ACHN (cell line): Measurements from ENCODE around the gene SCARB1.

Experiments used
- DNase-seq: peaks from one replicate; pipeline ENCODE4 v3.0.0-alpha.2; 2015
- in situ Hi-C: cut with HindIII; loops from 2 replicates; pipeline ENCODE4 v1.10.0; 2017; ENCODE audit warnings: low sequenced_read_pairs, low pct_ligation_motif_present, low pct_unique_long_range_greater_than_20kb

The SCARB1 gene

GRCh38 chr12:124848621-124849380 lies 14.9 kb downstream of the SCARB1 start:
- no peak for DNase-seq
- in situ Hi-C loops: no loop called here

- in situ Hi-C loops: no loop called here
- DNase-seq: no peak
These were observed 16.3 kb downstream of the SCARB1 start for GRCh38 chr12:124847113-124848074.

GRCh38 chr12:124844411-124845397 lies 19.0 kb downstream of the SCARB1 start:
- in situ Hi-C loops: no loop called here
- DNase-seq: no peak

- in situ Hi-C loops: no loop called here
- DNase-seq: no peak
These were observed 20.7 kb downstream of the SCARB1 start for GRCh38 chr12:124842800-124843510.

GRCh38 chr12:124842073-124842749 lies 21.5 kb downstream of the SCARB1 start:
- no peak for DNase-seq
- in situ Hi-C loops: no loop called here

GRCh38 chr12:124841558-124841945 lies 22.1 kb downstream of the SCARB1 start:
- DNase-seq: no peak
- in situ Hi-C loops: no loop called here

- DNase-seq: peak; percentile 73
- in situ Hi-C loops: no loop called here
These were observed 25.5 kb downstream of the SCARB1 start for GRCh38 chr12:124837958-124838803.

- DNase-seq: no peak
- in situ Hi-C loops: no loop called here
These were observed 26.3 kb downstream of the SCARB1 start for GRCh38 chr12:124837249-124837897.

GRCh38 chr12:124836759-124837158 lies 26.9 kb downstream of the SCARB1 start:
- in situ Hi-C loops: no loop called here

GRCh38 chr12:124835656-124836410 lies 27.8 kb downstream of the SCARB1 start:
- in situ Hi-C loops: no loop called here
- no peak for DNase-seq

More at GRCh38 chr12:124836759-124837158, 26.9 kb downstream of the SCARB1 start:
- no peak for DNase-seq

- in situ Hi-C loops: no loop called here
These were observed 28.8 kb downstream of the SCARB1 start for GRCh38 chr12:124834822-124835221.

GRCh38 chr12:124833693-124834122 lies 30.0 kb downstream of the SCARB1 start:
- DNase-seq: no peak
- in situ Hi-C loops: no loop called here

More at GRCh38 chr12:124834822-124835221, 28.8 kb downstream of the SCARB1 start:
- no peak for DNase-seq

GRCh38 chr12:124832856-124833255 lies 30.8 kb downstream of the SCARB1 start:
- no peak for DNase-seq
- in situ Hi-C loops: no loop called here

GRCh38 chr12:124831590-124831989 lies 32.1 kb downstream of the SCARB1 start:
- in situ Hi-C loops: no loop called here
- no peak for DNase-seq

GRCh38 chr12:124830306-124830705 lies 33.4 kb downstream of the SCARB1 start:
- in situ Hi-C loops: no loop called here
- DNase-seq: no peak
